Activated CD4-positive, alpha-beta T cell treated with anti-CD3 and anti-CD28 coated beads, Interleukin-2, amount 50 U/mL, for 48 hours (primary cell): ENCODE results near the gene HLA-DRB1.
"Not testable (repeated sequence)": the region's sequence is repeated elsewhere in the genome, so short reads cannot be mapped to it uniquely, and the experiment has no call there.

Experiments used
- DNase-seq, 2 experiments: peaks; one replicate each; pipeline ENCODE4 v3.0.0-alpha.2; 2020

HLA-DRB1 gene

GRCh38 chr6:32589596-32590449, at the start of gene HLA-DRB1:
Gene HLA-DRB1 (minus strand): TSS chr6:32589848. CDS start chr6:32589742, 106 bp downstream.
- DNase-seq: peak; percentile 7 to 14

GRCh38 chr6:32638532-32639219, 49.0 kb upstream of the HLA-DRB1 start:
- DNase-seq: no peak

- DNase-seq: no peak
These were observed 48.2 kb upstream of the HLA-DRB1 start for GRCh38 chr6:32637883-32638282.

GRCh38 chr6:32637219-32637880, 47.7 kb upstream of the HLA-DRB1 start, which contains the start of gene HLA-DQA1:
Gene HLA-DQA1 (plus strand): TSS chr6:32637406. CDS start chr6:32637459, 53 bp downstream.
- no peak for DNase-seq

GRCh38 chr6:32635526-32636123, 46.0 kb upstream of the HLA-DRB1 start:
- DNase-seq: no peak

GRCh38 chr6:32629793-32630192, 40.1 kb upstream of the HLA-DRB1 start:
- DNase-seq: not testable (repeated sequence)

- peak in 1 of 2 experiments; percentile 21 for DNase-seq
These were observed 38.2 kb upstream of the HLA-DRB1 start for GRCh38 chr6:32627831-32628230.

- no peak for DNase-seq
These were observed 37.6 kb upstream of the HLA-DRB1 start for GRCh38 chr6:32627249-32627648.

GRCh38 chr6:32625137-32625536, 35.5 kb upstream of the HLA-DRB1 start:
- DNase-seq: no peak

- no peak for DNase-seq
These were observed 34.9 kb upstream of the HLA-DRB1 start for GRCh38 chr6:32624565-32624964.

GRCh38 chr6:32623693-32624092, 34.0 kb upstream of the HLA-DRB1 start:
- no peak for DNase-seq

GRCh38 chr6:32622545-32623401, 33.1 kb upstream of the HLA-DRB1 start:
- peak; percentile 17 to 44 for DNase-seq

- DNase-seq: no peak
These were observed 31.7 kb upstream of the HLA-DRB1 start for GRCh38 chr6:32621372-32621771.

GRCh38 chr6:32617751-32618150, 28.1 kb upstream of the HLA-DRB1 start:
- no peak for DNase-seq

GRCh38 chr6:32615885-32616532, 26.4 kb upstream of the HLA-DRB1 start:
- no peak for DNase-seq

GRCh38 chr6:32614366-32615081, 24.9 kb upstream of the HLA-DRB1 start:
- no peak for DNase-seq

GRCh38 chr6:32613475-32613874, 23.8 kb upstream of the HLA-DRB1 start:
- no peak for DNase-seq

GRCh38 chr6:32610682-32611296, 21.1 kb upstream of the HLA-DRB1 start:
- no peak for DNase-seq

- peak; percentile 15 to 36 for DNase-seq
These were observed 20.3 kb upstream of the HLA-DRB1 start for GRCh38 chr6:32609731-32610640.
